A673 (cell line): ENCODE results near the gene PDE4DIP.
"Not testable (repeated sequence)": the region's sequence is repeated elsewhere in the genome, so short reads cannot be mapped to it uniquely, and the experiment has no call there.

ENCODE experiments used
- EZH2 ChIP-seq: fragments of 200-600 bp; sonication (generic); IDR thresholded peaks from 2 replicates; pipeline ENCODE4 v1.6.1; 2017; ENCODE audit warnings: borderline replicate concordance, low read depth, mild to moderate bottlenecking, mixed read lengths, antibody characterized with exemption, low read length; ENCODE audit not compliant: poor library complexity, severe bottlenecking
- TF ChIP-seq, protein P1 (sequence below): fragments of 300-800, 200-600 bp; sonication (generic); conservative IDR thresholded peaks from 2 replicates; pipeline ENCODE4 v1.5.1; 2017; ENCODE audit warnings: low read depth, mild to moderate bottlenecking, antibody characterized with exemption, low read length, moderate library complexity, mixed read lengths

DNA sequence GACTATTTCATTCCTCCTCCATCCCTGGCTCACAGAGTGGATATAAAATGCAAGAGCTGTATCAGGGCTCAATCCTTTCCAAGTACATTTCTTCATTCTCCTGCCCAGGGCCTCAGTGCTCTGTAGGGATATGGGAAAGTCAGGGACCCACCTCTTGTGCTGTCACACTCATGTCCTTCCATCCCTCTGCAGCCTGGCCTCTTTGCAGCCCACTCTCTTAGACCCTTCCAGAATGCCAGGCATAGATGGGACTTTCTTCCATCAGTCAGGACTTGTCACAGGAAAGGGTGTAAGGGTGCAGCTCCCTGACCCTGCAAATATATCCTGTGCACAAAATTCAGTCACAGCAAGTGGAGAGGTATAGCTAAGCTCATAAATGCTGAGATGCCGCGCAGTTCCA is 172.4 kb downstream of the PDE4DIP start:
- TF ChIP-seq, protein P1, sequence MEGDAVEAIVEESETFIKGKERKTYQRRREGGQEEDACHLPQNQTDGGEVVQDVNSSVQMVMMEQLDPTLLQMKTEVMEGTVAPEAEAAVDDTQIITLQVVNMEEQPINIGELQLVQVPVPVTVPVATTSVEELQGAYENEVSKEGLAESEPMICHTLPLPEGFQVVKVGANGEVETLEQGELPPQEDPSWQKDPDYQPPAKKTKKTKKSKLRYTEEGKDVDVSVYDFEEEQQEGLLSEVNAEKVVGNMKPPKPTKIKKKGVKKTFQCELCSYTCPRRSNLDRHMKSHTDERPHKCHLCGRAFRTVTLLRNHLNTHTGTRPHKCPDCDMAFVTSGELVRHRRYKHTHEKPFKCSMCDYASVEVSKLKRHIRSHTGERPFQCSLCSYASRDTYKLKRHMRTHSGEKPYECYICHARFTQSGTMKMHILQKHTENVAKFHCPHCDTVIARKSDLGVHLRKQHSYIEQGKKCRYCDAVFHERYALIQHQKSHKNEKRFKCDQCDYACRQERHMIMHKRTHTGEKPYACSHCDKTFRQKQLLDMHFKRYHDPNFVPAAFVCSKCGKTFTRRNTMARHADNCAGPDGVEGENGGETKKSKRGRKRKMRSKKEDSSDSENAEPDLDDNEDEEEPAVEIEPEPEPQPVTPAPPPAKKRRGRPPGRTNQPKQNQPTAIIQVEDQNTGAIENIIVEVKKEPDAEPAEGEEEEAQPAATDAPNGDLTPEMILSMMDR: not testable (repeated sequence)
- not testable (repeated sequence) for TF ChIP-seq EZH2
